Panc1 (cell line): Measurements from ENCODE around the gene KLF6. TPM values are rescaled to one million over a fixed set of nuclear protein-coding genes. Genes with fewer than 3 reads are reported as not detected.

Source experiments
- ATAC-seq: fragments of 200-7000 bp; cut with Tn5 transposase; 2 replicates; pipeline ENCODE4 v1.9.1; 2020; ENCODE audit warnings: mild to moderate bottlenecking, moderate library complexity
- BruUV-seq: library from RNA; stranded (reverse); fragments of 400-500 nt; replicated peaks from 2 replicates; lab custom pipeline; 2021; lab: Mats Ljungman, UMichigan
- CTCF ChIA-PET: fragments of 300-600 bp; sonication (Branson Sonifier 250); formaldehyde crosslinking; loops from one replicate; lab custom pipeline; 2022; ENCODE audit warnings: antibody characterized with exemption; lab: Charles Lee
- POLR2A ChIA-PET: fragments of 300-600 bp; sonication (Branson Sonifier 250); formaldehyde crosslinking; loops from one replicate; lab custom pipeline; 2022; ENCODE audit warnings: antibody characterized with exemption; lab: Charles Lee
- DNase-seq: peaks from one replicate; pipeline ENCODE4 v3.0.0-alpha.2; 2010; ENCODE audit warnings: low read depth, low spot score
- H3K27ac ChIP-seq: 2 replicates; pipeline ENCODE4 v1.5.1; 2011; ENCODE audit warnings: mild to moderate bottlenecking, low read length, inconsistent platforms
- H3K27me3 ChIP-seq: fragments of 200-500 bp; sonication (Bioruptor generic); 2 replicates; pipeline ENCODE4 v1.6.0; 2014; ENCODE audit warnings: low read length, inconsistent platforms; ENCODE audit not compliant: control insufficient read depth, insufficient read depth
- H3K36me3 ChIP-seq: fragments of 200-500 bp; sonication (Bioruptor generic); 2 replicates; pipeline ENCODE4 v1.5.1; 2014; ENCODE audit warnings: inconsistent platforms, mild to moderate bottlenecking, low read length, moderate library complexity; ENCODE audit not compliant: control insufficient read depth, insufficient read depth
- H3K4me1 ChIP-seq: 2 replicates; pipeline ENCODE4 v1.5.1; 2011; ENCODE audit warnings: inconsistent platforms, mild to moderate bottlenecking, low read length, moderate library complexity; ENCODE audit not compliant: control insufficient read depth, insufficient read depth
- H3K4me3 ChIP-seq, 2 experiments: 2 replicates each; pipeline ENCODE4 v1.5.1; 2011 to 2012; ENCODE audit warnings: low read depth in 2 of 2, low read length in 2 of 2, mild to moderate bottlenecking in 2 of 2, inconsistent platforms in 1 of 2, moderate library complexity in 1 of 2
- H3K9me3 ChIP-seq: fragments of 200-500 bp; sonication (Bioruptor generic); 2 replicates; pipeline ENCODE4 v1.5.1; 2014; ENCODE audit warnings: low read depth, mild to moderate bottlenecking, inconsistent platforms, low read length, moderate library complexity; ENCODE audit not compliant: control insufficient read depth, insufficient read depth
- POLR2AphosphoS5 ChIP-seq: IDR thresholded peaks from 2 replicates; pipeline ENCODE4 v1.6.1; 2012; ENCODE audit warnings: mild to moderate bottlenecking, low read depth, low read length, moderate library complexity
- SIN3A ChIP-seq: IDR thresholded peaks from 2 replicates; pipeline ENCODE4 v1.6.1; 2012; ENCODE audit warnings: low read depth, mild to moderate bottlenecking, low read length, moderate library complexity, borderline replicate concordance; ENCODE audit not compliant: insufficient read depth
- TCF7L2 ChIP-seq: IDR thresholded peaks from 2 replicates; pipeline ENCODE4 v1.6.1; 2011; ENCODE audit warnings: mild to moderate bottlenecking, low read depth, low read length, inconsistent platforms
- in situ Hi-C: cut with HindIII; loops from 2 replicates; pipeline ENCODE4 v1.10.0; 2016; ENCODE audit warnings: low sequenced_read_pairs, low pct_unique_long_range_greater_than_20kb
- intact Hi-C: fragments of 100-400 bp; cut with micrococcal nuclease; formaldehyde crosslinking; loops from one replicate; pipeline ENCODE4 v1.10.0; 2022; ENCODE audit not compliant: unreplicated experiment
- total RNA-seq: library from RNA; stranded (reverse); gene quantifications from one replicate; pipeline ENCODE4 v1.2.1, GENCODE V29; 2021; ENCODE audit not compliant: unreplicated experiment
- TF ChIP-seq, protein P1 (sequence below): fragments of 450-650 bp; IDR thresholded peaks from 2 replicates; pipeline ENCODE4 v1.5.1; 2017; ENCODE audit warnings: mild to moderate bottlenecking
- TF ChIP-seq, protein P2 (sequence below), 2 experiments: IDR thresholded peaks; 2 replicates each; pipeline ENCODE4 v1.6.1; 2011 to 2012; ENCODE audit warnings: low read depth in 2 of 2, control low read depth in 1 of 2, low read length in 1 of 2, mild to moderate bottlenecking in 1 of 2, moderate library complexity in 1 of 2; ENCODE audit not compliant: insufficient read depth in 1 of 2

KLF6 gene
- total RNA-seq, 1 experiment from 2014 or later: 177 TPM

DNA sequence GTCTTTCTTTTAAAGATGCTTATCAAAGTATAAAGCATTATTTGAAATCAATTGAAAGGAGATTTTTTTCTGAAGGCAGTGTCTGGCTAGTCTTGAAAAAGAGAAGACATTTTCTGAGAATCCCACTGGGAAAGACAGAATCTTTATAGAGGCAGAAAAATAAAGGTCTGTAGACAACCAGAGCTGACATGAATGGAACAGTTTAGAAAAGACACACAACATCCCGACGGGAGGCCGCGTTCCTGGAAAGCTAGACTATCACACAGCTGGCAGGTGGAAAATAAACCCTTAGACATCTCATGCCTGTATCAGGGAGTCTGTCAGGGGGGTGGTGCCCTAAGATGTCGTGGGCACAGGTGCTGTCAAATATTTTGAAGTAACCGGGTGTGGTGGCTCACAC, 48.0 kb upstream of the KLF6 start:
- no TSS peak for BruUV-seq

DNA sequence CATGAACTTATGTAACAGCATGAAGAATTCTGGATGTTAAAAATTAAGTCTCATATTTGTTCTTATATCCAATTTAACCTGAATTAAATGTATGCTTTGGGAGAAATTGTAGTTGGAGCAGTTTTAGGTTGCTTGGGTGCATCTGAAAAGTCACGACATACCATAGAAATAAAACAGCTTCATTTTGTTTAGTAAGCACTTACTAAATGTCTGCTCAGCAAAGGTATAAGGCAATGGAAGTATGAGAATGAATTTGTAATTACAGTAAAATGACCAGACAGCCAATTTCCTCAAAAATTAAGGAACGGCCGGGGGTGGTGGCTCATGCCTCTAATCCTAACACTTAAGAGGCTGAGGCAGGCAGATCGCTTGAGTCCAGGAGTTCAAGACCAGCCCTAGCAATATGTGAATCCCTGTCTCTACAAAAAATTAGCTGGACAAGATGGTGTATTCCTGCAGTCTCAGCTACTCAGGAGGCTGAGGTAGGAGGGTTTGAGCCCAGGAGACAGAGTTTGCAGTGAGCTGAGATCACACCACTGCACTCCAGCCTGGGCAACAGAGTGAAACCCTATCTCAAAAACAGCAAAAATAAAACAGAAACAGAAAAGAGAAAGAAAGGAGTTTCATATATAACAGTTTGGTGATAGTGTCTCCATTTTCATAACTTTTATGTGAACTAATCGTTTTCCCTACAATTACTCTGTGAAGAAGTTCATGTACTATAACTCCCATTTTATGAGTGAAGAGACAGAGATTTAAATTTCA, 47.2 kb upstream of the KLF6 start:
- POLR2A ChIA-PET: interaction anchor here (0.6 to 1.1 kb wide), 2 partner anchors 47 to 255 kb away, joined by 9 to 12 read pairs; partner anchors contain the start of gene KLF6

More for the DNA sequence above, 48.0 kb upstream of the KLF6 start:
- Histone ChIP-seq H3K4me3 (no peak overlapping the region), H3K27ac (peak overlapping the region; percentile 99), H3K36me3 (no peaks in the 10 kb centered on the region), H3K27me3 (no peaks in the 10 kb centered on the region), H3K4me1 (peaks cover 62% of the 10 kb centered on the region), H3K9me3 (no peaks in the 10 kb centered on the region)
- in situ Hi-C loops (no loop called here), intact Hi-C loops (no loop called here)
- TF ChIP-seq, protein P1, sequence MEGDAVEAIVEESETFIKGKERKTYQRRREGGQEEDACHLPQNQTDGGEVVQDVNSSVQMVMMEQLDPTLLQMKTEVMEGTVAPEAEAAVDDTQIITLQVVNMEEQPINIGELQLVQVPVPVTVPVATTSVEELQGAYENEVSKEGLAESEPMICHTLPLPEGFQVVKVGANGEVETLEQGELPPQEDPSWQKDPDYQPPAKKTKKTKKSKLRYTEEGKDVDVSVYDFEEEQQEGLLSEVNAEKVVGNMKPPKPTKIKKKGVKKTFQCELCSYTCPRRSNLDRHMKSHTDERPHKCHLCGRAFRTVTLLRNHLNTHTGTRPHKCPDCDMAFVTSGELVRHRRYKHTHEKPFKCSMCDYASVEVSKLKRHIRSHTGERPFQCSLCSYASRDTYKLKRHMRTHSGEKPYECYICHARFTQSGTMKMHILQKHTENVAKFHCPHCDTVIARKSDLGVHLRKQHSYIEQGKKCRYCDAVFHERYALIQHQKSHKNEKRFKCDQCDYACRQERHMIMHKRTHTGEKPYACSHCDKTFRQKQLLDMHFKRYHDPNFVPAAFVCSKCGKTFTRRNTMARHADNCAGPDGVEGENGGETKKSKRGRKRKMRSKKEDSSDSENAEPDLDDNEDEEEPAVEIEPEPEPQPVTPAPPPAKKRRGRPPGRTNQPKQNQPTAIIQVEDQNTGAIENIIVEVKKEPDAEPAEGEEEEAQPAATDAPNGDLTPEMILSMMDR: no peak
- TF ChIP-seq, protein P2, sequence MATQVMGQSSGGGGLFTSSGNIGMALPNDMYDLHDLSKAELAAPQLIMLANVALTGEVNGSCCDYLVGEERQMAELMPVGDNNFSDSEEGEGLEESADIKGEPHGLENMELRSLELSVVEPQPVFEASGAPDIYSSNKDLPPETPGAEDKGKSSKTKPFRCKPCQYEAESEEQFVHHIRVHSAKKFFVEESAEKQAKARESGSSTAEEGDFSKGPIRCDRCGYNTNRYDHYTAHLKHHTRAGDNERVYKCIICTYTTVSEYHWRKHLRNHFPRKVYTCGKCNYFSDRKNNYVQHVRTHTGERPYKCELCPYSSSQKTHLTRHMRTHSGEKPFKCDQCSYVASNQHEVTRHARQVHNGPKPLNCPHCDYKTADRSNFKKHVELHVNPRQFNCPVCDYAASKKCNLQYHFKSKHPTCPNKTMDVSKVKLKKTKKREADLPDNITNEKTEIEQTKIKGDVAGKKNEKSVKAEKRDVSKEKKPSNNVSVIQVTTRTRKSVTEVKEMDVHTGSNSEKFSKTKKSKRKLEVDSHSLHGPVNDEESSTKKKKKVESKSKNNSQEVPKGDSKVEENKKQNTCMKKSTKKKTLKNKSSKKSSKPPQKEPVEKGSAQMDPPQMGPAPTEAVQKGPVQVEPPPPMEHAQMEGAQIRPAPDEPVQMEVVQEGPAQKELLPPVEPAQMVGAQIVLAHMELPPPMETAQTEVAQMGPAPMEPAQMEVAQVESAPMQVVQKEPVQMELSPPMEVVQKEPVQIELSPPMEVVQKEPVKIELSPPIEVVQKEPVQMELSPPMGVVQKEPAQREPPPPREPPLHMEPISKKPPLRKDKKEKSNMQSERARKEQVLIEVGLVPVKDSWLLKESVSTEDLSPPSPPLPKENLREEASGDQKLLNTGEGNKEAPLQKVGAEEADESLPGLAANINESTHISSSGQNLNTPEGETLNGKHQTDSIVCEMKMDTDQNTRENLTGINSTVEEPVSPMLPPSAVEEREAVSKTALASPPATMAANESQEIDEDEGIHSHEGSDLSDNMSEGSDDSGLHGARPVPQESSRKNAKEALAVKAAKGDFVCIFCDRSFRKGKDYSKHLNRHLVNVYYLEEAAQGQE (IDR thresholded peaks at IDR 0.05; ENCODE audit: insufficient read depth in 1 of 2, low read depth in 2 of 2, low read length in 1 of 2): no peak
- no peak for TF ChIP-seq SIN3A
- no peak for TF ChIP-seq POLR2AphosphoS5
- no peak for TF ChIP-seq TCF7L2
- ATAC-seq (no peak), DNase-seq (no peak)
- ChIA-PET POLR2A (interaction anchor here (1.1 kb wide), 1 partner anchor 48 kb away, joined by 9 read pairs; the partner anchor contains the start of gene KLF6), CTCF (no interaction called here)

More for the DNA sequence above, 47.2 kb upstream of the KLF6 start:
- H3K4me1 ChIP-seq: peaks cover 62% of the 10 kb centered on the region
- H3K36me3 ChIP-seq: no peaks in the 10 kb centered on the region
- no peak for DNase-seq
- in situ Hi-C loops (no loop called here), intact Hi-C loops (no loop called here)
- peak overlapping the region; percentile 99 for H3K27ac ChIP-seq
- H3K9me3 ChIP-seq: no peaks in the 10 kb centered on the region
- TF ChIP-seq POLR2AphosphoS5 (no peak), SIN3A (no peak), TCF7L2 (no peak)
- TF ChIP-seq, protein P2 (IDR thresholded peaks at IDR 0.05; ENCODE audit: insufficient read depth in 1 of 2, low read depth in 2 of 2, low read length in 1 of 2): no peak
- TF ChIP-seq, protein P1: no peak
- H3K4me3 ChIP-seq: no peak overlapping the region
- CTCF ChIA-PET: no interaction called here
- BruUV-seq: no TSS peak
- ATAC-seq: no peak
- H3K27me3 ChIP-seq: no peaks in the 10 kb centered on the region
